Neural crest cell (in vitro differentiated cells): ENCODE results near the gene PGLYRP2. TPM values are rescaled to one million over a fixed set of nuclear protein-coding genes. Genes with fewer than 3 reads are reported as not detected.

ENCODE experiments used
- DNase-seq: peaks from one replicate; pipeline ENCODE4 v3.0.0; 2021; ENCODE audit warnings: low read depth, mixed read lengths, low spot score
- H3K27ac Mint-ChIP-seq: one replicate; pipeline ENCODE4 v1.8.0; 2021; ENCODE audit warnings: mild to moderate bottlenecking, mixed read lengths; ENCODE audit not compliant: unreplicated experiment
- H3K27me3 Mint-ChIP-seq: 2 replicates; pipeline ENCODE4 v1.8.0; 2021; ENCODE audit warnings: low read depth, mild to moderate bottlenecking, mixed read lengths
- H3K36me3 Mint-ChIP-seq: 2 replicates; pipeline ENCODE4 v1.8.0; 2021; ENCODE audit warnings: low read depth, mild to moderate bottlenecking, mixed read lengths
- H3K4me1 Mint-ChIP-seq: 2 replicates; pipeline ENCODE4 v1.8.0; 2021; ENCODE audit warnings: mixed read lengths
- H3K4me3 Mint-ChIP-seq: one replicate; pipeline ENCODE4 v1.8.0; 2021; ENCODE audit warnings: mild to moderate bottlenecking, mixed read lengths
- H3K9me3 Mint-ChIP-seq: 2 replicates; pipeline ENCODE4 v1.8.0; 2021; ENCODE audit warnings: mixed read lengths
- long read RNA-seq: library from polyadenylated mRNA; unstranded; transcript quantifications from one replicate; pipeline ENCODE4 v2.0.0, GENCODE V29; 2020
- total RNA-seq: library from RNA; stranded (reverse); gene quantifications from 2 replicates; pipeline ENCODE4 v1.2.1, GENCODE V29; 2021
- TF ChIP-seq, protein P1 (sequence below): fragments of 200-600 bp; sonication (generic); conservative IDR thresholded peaks from 2 replicates; pipeline ENCODE4 v1.5.0; 2021; ENCODE audit warnings: antibody characterized with exemption, mild to moderate bottlenecking

PGLYRP2 gene, protein sequence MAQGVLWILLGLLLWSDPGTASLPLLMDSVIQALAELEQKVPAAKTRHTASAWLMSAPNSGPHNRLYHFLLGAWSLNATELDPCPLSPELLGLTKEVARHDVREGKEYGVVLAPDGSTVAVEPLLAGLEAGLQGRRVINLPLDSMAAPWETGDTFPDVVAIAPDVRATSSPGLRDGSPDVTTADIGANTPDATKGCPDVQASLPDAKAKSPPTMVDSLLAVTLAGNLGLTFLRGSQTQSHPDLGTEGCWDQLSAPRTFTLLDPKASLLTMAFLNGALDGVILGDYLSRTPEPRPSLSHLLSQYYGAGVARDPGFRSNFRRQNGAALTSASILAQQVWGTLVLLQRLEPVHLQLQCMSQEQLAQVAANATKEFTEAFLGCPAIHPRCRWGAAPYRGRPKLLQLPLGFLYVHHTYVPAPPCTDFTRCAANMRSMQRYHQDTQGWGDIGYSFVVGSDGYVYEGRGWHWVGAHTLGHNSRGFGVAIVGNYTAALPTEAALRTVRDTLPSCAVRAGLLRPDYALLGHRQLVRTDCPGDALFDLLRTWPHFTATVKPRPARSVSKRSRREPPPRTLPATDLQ
- not detected in 2 replicates for total RNA-seq
- long read RNA-seq: 0 reads

DNA sequence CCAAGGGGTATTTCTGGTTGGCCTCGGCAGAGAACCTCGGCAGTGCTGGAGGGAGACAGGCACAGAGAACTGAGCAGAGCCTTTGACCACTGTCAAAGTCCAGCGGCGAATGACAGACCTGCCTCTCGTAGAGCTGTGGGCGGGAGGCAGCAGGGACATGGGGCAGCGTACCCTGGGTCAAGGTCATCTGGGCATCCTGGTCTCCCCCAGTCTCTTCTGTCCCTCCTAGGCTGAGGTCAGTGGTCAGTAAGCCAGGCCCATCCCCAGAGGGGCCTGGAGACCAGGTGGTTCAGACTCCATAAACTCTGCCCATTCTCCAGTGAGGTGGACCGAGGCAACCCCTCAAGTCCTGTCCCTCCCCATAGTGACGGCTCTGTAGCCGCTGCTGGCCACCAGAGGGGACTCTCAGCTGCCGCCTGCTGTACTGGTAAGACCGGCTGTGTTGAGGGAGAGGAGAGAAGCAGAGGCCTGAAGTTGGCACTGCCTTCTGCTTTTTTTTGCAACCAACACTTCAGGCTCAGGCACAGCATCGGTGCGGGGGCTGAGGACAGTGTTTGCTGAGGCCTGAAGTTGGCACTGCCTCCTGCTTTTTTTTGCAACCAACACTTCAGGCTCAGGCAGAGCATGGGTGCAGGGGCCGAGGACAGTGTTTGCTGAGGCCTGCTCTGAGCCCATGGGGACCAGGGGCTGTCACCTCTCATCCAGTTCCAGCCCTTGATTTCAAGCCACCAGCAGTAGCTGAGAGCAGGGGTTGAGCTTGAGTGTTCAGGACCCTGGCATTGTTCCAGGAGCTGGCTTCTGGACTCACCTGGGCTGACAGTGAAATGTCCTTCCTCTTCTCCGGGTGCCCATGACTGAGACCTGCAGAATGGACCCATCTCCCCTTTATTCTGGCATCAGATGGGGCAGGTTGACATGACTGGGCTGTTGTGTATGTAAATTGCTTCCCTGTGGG is at the start of gene PGLYRP2:
Gene PGLYRP2, minus strand, starts transcription at position 111 of the 955 bp plus-strand sequence. CDS start 130 bp downstream, outside the sequence.
- Mint-ChIP-seq H3K27me3 (peaks cover 19% of the 10 kb centered on the region), H3K4me3 (no peak within 1 kb of the TSS), H3K36me3 (no peaks in the 10 kb centered on the region), H3K9me3 (no peaks in the 10 kb centered on the region), H3K27ac (no peak within 1 kb of the TSS), H3K4me1 (no peaks in the 10 kb centered on the region)
- TF ChIP-seq, protein P1, sequence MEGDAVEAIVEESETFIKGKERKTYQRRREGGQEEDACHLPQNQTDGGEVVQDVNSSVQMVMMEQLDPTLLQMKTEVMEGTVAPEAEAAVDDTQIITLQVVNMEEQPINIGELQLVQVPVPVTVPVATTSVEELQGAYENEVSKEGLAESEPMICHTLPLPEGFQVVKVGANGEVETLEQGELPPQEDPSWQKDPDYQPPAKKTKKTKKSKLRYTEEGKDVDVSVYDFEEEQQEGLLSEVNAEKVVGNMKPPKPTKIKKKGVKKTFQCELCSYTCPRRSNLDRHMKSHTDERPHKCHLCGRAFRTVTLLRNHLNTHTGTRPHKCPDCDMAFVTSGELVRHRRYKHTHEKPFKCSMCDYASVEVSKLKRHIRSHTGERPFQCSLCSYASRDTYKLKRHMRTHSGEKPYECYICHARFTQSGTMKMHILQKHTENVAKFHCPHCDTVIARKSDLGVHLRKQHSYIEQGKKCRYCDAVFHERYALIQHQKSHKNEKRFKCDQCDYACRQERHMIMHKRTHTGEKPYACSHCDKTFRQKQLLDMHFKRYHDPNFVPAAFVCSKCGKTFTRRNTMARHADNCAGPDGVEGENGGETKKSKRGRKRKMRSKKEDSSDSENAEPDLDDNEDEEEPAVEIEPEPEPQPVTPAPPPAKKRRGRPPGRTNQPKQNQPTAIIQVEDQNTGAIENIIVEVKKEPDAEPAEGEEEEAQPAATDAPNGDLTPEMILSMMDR: no peak
- no peak for DNase-seq

DNA sequence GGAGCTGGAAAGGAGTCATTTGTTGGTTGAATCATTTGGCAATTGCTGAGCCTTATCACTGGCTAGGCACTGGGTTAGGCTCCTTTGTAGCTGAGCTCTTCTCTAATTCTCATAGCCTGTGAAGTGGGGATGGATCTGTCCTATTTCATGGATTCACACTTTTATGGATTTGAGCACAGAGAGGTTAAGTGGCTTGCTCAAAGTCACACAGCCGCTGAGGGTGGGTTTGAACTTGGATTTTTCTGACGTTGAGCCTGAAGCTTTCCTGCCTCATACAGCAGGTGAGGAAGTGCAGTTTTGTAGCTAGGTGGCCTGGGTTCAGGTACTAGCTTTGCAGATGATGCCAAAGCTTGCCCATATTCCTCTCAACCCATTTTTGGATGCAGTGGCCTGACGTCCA is 48.4 kb upstream of the PGLYRP2 start:
- H3K9me3 Mint-ChIP-seq: no peaks in the 10 kb centered on the region

DNA sequence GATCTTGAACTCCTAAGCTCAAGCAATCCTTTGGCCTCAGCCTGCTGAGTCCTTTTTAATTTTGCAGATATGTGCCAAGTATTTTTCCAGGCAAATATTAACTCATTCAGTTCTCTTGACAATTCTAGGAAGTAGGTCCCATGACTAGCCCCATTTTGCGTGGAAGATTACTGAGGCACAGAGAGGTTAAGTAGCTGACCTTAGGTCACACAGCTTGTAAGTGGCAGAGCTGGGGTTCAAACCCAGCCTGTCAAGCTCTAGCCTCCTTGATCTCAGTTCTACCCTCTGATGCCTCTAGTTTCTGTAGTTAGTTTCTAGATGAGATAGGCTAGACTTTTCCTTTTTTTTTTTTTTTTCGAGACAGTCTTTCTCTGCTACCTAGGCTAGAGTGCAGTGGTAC is 47.1 kb upstream of the PGLYRP2 start:
- no peaks in the 10 kb centered on the region for H3K9me3 Mint-ChIP-seq
- no peaks in the 10 kb centered on the region for H3K36me3 Mint-ChIP-seq
- DNase-seq: no peak
- no peak overlapping the region for H3K4me3 Mint-ChIP-seq
- H3K27ac Mint-ChIP-seq: no peak overlapping the region
- TF ChIP-seq, protein P1: no peak
- peaks cover 5% of the 10 kb centered on the region for H3K27me3 Mint-ChIP-seq
- no peaks in the 10 kb centered on the region for H3K4me1 Mint-ChIP-seq

More for the DNA sequence above, 48.4 kb upstream of the PGLYRP2 start:
- peaks cover 5% of the 10 kb centered on the region for H3K27me3 Mint-ChIP-seq
- H3K27ac Mint-ChIP-seq: no peak overlapping the region
- H3K4me3 Mint-ChIP-seq: no peak overlapping the region
- H3K4me1 Mint-ChIP-seq: no peaks in the 10 kb centered on the region
- DNase-seq: no peak
- TF ChIP-seq, protein P1: no peak
- H3K36me3 Mint-ChIP-seq: no peaks in the 10 kb centered on the region

DNA sequence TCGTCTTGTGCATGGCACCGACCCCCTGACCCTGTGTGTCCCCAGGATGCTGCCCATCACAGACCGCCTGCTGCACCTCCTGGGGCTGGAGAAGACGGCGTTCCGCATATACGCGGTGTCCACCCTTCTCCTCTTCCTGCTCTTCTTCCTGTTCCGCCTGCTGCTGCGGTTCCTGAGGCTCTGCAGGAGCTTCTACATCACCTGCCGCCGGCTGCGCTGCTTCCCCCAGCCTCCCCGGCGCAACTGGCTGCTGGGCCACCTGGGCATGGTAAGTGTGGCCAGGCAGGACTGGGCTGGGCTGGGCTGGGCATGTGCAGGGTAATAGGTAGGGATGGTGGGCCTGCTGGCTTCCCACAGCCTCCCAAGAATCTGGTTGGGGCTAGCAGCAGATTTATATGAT is 46.0 kb upstream of the PGLYRP2 start:
- Mint-ChIP-seq H3K4me3 (no peak overlapping the region), H3K27me3 (peaks cover 3% of the 10 kb centered on the region), H3K36me3 (no peaks in the 10 kb centered on the region), H3K9me3 (no peaks in the 10 kb centered on the region), H3K4me1 (no peaks in the 10 kb centered on the region), H3K27ac (peak overlapping the region; percentile 12)
- no peak for DNase-seq
- TF ChIP-seq, protein P1: no peak

DNA sequence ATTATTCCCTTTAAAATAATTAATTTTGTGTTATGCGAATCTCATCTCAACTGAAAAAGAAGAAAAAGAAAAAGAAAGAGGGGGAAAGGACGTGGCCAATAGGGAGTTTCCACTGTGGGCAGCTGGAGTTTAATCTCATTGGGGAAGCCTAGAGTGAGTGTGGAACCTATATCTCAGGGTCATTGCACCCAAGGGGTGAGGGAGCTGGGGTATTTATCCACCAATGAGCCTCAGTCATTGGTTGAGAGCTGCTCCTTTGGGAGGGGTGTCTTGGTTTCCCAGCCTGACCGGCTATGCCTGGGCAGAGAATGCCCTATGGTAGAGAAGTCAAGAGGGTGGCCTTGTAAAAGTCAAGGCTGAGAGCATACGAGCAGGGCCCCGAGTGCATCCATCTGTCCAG is 45.5 kb upstream of the PGLYRP2 start:
- no peak overlapping the region for H3K4me3 Mint-ChIP-seq
- no peaks in the 10 kb centered on the region for H3K4me1 Mint-ChIP-seq
- H3K9me3 Mint-ChIP-seq: no peaks in the 10 kb centered on the region
- H3K27ac Mint-ChIP-seq: no peak overlapping the region
- TF ChIP-seq, protein P1: no peak
- DNase-seq: no peak
- H3K36me3 Mint-ChIP-seq: no peaks in the 10 kb centered on the region
- H3K27me3 Mint-ChIP-seq: peaks cover 3% of the 10 kb centered on the region
